ENCODE data around the gene ZNF319.

ZNF319 gene

DNA sequence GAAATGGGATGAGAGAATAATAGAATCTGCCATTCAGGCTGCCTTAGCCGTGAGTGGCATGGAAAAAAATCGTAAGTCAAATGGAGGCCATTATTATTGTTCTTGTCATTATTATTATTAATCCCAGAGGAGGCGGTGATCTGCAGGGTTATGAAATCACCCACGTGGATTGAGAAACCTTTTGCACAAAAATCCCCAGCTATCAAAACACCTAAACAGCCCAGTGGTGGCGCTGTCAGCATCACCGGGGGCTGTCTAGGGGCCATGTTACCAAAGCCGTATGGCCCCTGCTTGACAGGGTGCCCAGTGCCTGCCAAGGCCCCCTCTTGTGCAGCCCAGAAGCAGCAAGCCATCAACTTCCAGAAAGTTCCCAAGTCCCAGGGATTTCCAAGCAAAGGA, 54.7 kb downstream of the ZNF319 start:
- H3K36me3 ChIP-seq (ENCODE audit: control insufficient read depth in 1 of 2, insufficient read depth in 2 of 2, low read length in 2 of 2) = no peaks in the 10 kb centered on the region
- no peaks in the 10 kb centered on the region for H3K4me1 ChIP-seq (ENCODE audit: control insufficient read depth in 1 of 2, insufficient read depth in 2 of 2, low read length in 2 of 2)
- no peaks in the 10 kb centered on the region for H3K27me3 ChIP-seq (ENCODE audit: low read depth, low read length)
- no peaks in the 10 kb centered on the region for H3K9me3 ChIP-seq (ENCODE audit: control insufficient read depth in 1 of 2, low read length in 2 of 2)
- H3K4me3 ChIP-seq (ENCODE audit: low read depth in 1 of 2, low read length in 2 of 2) = no peak overlapping the region
- H3K27ac ChIP-seq (ENCODE audit: low read length) = no peak overlapping the region

DNA sequence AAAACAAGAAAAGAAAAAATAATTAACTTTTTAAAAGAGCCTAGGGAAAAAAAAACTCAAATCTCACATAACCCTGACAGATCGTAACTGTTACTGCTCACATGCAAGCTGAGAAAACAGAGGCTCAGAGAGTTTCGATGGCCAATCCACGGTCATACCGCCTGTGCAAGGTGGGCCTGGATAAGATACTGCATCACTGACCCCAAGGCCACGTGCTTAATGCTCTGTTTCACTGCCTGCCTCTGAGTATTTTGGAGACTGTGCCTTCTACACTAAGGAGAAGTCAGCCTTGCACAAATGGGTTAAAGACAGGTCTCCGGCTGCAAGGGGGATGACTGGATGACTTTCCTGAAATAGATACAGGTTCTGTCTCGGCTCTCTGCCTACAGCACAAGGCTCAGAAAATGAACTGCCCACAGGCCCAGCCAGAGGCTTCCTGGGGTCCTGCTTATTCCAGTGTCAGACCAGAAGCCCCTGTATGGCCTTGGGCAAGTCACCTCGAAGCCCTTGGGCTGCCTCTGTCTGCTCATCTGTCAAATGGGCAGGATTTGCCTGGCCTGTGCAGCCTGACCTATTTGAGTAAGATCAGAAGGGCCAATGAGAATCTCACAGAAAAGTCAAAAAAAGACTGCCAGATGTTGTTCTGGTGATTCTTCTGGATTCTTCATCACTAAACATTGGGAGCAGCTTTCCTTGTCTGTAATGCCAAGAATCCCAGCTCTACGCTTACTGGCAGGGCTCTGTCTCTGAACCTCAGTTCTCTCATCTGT, 55.3 kb downstream of the ZNF319 start:
- Histone ChIP-seq H3K9me3 (ENCODE audit: control insufficient read depth in 1 of 2, low read length in 2 of 2) (no peaks in the 10 kb centered on the region), H3K4me1 (ENCODE audit: control insufficient read depth in 1 of 2, insufficient read depth in 2 of 2, low read length in 2 of 2) (no peaks in the 10 kb centered on the region), H3K4me3 (ENCODE audit: low read depth in 1 of 2, low read length in 2 of 2) (no peak overlapping the region)

More for the DNA sequence above, 55.3 kb downstream of the ZNF319 start:
- H3K27me3 ChIP-seq (ENCODE audit: low read depth, low read length) = no peaks in the 10 kb centered on the region
- no peak overlapping the region for H3K27ac ChIP-seq (ENCODE audit: low read length)
- H3K36me3 ChIP-seq (ENCODE audit: control insufficient read depth in 1 of 2, insufficient read depth in 2 of 2, low read length in 2 of 2) = no peaks in the 10 kb centered on the region

All from muscle layer of duodenum (tissue), 2 donors.